AG09309 (cell line): ENCODE data around the gene EPN3.

Experiments
- DNase-seq: peaks from one replicate; pipeline ENCODE4 v3.0.0-alpha.2; 2010; ENCODE audit warnings: low read depth
- H3K4me3 ChIP-seq: 2 replicates; pipeline ENCODE4 v1.5.1; 2011; ENCODE audit warnings: mild to moderate bottlenecking, low read depth, low read length, moderate library complexity; ENCODE audit not compliant: control insufficient read depth
- CTCF ChIP-seq: IDR thresholded peaks from 2 replicates; pipeline ENCODE4 v1.5.1; 2011; ENCODE audit warnings: mild to moderate bottlenecking, low read depth, low read length, inconsistent platforms; ENCODE audit not compliant: insufficient read depth, control insufficient read depth; ENCODE audit errors: missing control alignments

Gene EPN3

GRCh38 chr17:50589095-50589705 is 56.7 kb downstream of the EPN3 start:
- TF ChIP-seq CTCF, result no peak
- DNase-seq, result no peak

GRCh38 chr17:50590946-50591737 is 58.6 kb downstream of the EPN3 start:
- DNase-seq, result no peak
- H3K4me3 ChIP-seq, result no peak overlapping the region
- TF ChIP-seq CTCF, result no peak

More at GRCh38 chr17:50589095-50589705, 56.7 kb downstream of the EPN3 start:
- no peak overlapping the region for H3K4me3 ChIP-seq

- no peak for DNase-seq
- no peak for TF ChIP-seq CTCF
- H3K4me3 ChIP-seq, result no peak overlapping the region
Measured at GRCh38 chr17:50593321-50593720, 60.8 kb downstream of the EPN3 start.
